Trophoblast cell (in vitro differentiated cells and primary cell): ENCODE measurements around the gene NDC80.

Source experiments
- DNase-seq, 2 donors: peaks; one replicate each; pipeline ENCODE4 v3.0.0-alpha.2; 2016
- H2AFZ ChIP-seq: 2 replicates; pipeline ENCODE4 v1.6.1; 2013; ENCODE audit warnings: low read length, moderate library complexity, mild to moderate bottlenecking; ENCODE audit not compliant: insufficient read depth, poor library complexity
- H2AK5ac ChIP-seq: 2 replicates; pipeline ENCODE4 v1.6.1; 2013; ENCODE audit warnings: mild to moderate bottlenecking, low read length
- H2BK120ac ChIP-seq: 2 replicates; pipeline ENCODE4 v1.6.1; 2013; ENCODE audit warnings: low read length, mild to moderate bottlenecking, moderate library complexity; ENCODE audit not compliant: insufficient read depth, poor library complexity
- H2BK12ac ChIP-seq: 2 replicates; pipeline ENCODE4 v1.6.1; 2013; ENCODE audit warnings: mild to moderate bottlenecking, low read length, moderate library complexity
- H2BK5ac ChIP-seq: 2 replicates; pipeline ENCODE4 v1.6.1; 2013; ENCODE audit warnings: low read length, low read depth, moderate library complexity, mild to moderate bottlenecking; ENCODE audit not compliant: poor library complexity
- H3K14ac ChIP-seq: 2 replicates; pipeline ENCODE4 v1.6.1; 2013; ENCODE audit warnings: mild to moderate bottlenecking, low read length
- H3K18ac ChIP-seq: 2 replicates; pipeline ENCODE4 v1.6.1; 2013; ENCODE audit warnings: mild to moderate bottlenecking, low read length
- H3K23ac ChIP-seq: 2 replicates; pipeline ENCODE4 v1.6.1; 2013; ENCODE audit warnings: low read length
- H3K27ac ChIP-seq: 2 replicates; pipeline ENCODE4 v1.5.1; 2013; ENCODE audit warnings: low read depth, mild to moderate bottlenecking, inconsistent platforms, low read length, moderate library complexity
- H3K27me3 ChIP-seq: 2 replicates; pipeline ENCODE4 v1.6.1; 2013; ENCODE audit warnings: inconsistent platforms, mild to moderate bottlenecking, low read length, moderate library complexity; ENCODE audit not compliant: insufficient read depth
- H3K36me3 ChIP-seq, 2 experiments: 1 replicate in 1 of 2; 2 replicates in 1 of 2; pipeline ENCODE4 v1.6.1; 2013; ENCODE audit warnings: low read length in 2 of 2, mild to moderate bottlenecking in 2 of 2, moderate library complexity in 1 of 2; ENCODE audit not compliant: insufficient read depth in 2 of 2, control insufficient read depth in 1 of 2
- H3K4ac ChIP-seq: 2 replicates; pipeline ENCODE4 v1.6.1; 2013; ENCODE audit warnings: low read depth, mild to moderate bottlenecking, low read length, moderate library complexity
- H3K4me1 ChIP-seq, 2 experiments: 1 replicate in 1 of 2; 2 replicates in 1 of 2; pipeline ENCODE4 v1.6.1; 2013; ENCODE audit warnings: low read length in 2 of 2, mild to moderate bottlenecking in 2 of 2, moderate library complexity in 1 of 2; ENCODE audit not compliant: insufficient read depth in 2 of 2, control insufficient read depth in 1 of 2
- H3K4me2 ChIP-seq: 2 replicates; pipeline ENCODE4 v1.6.1; 2013; ENCODE audit warnings: inconsistent platforms, mild to moderate bottlenecking, low read length, moderate library complexity
- H3K4me3 ChIP-seq: 2 replicates; pipeline ENCODE4 v1.5.1; 2013; ENCODE audit warnings: mild to moderate bottlenecking, low read depth, low read length, inconsistent platforms
- H3K79me1 ChIP-seq: one replicate; pipeline ENCODE4 v1.6.1; 2013; ENCODE audit warnings: low read length
- H3K79me2 ChIP-seq: 2 replicates; pipeline ENCODE4 v1.6.1; 2013; ENCODE audit warnings: low read length, mild to moderate bottlenecking; ENCODE audit not compliant: control insufficient read depth, insufficient read depth, poor library complexity
- H3K9ac ChIP-seq: 2 replicates; pipeline ENCODE4 v1.6.1; 2013; ENCODE audit warnings: mild to moderate bottlenecking, low read length
- H3K9me3 ChIP-seq: 2 replicates; pipeline ENCODE4 v1.6.1; 2013; ENCODE audit warnings: low read depth, mild to moderate bottlenecking, control low read depth, inconsistent platforms, low read length; ENCODE audit not compliant: insufficient read depth
- H4K12ac ChIP-seq: 2 replicates; pipeline ENCODE4 v1.6.1; 2013; ENCODE audit warnings: low read depth, mild to moderate bottlenecking, low read length, moderate library complexity
- H4K8ac ChIP-seq: 2 replicates; pipeline ENCODE4 v1.6.1; 2013; ENCODE audit warnings: low read depth, mild to moderate bottlenecking, low read length, moderate library complexity
- H4K91ac ChIP-seq: one replicate; pipeline ENCODE4 v1.6.1; 2013; ENCODE audit warnings: low read depth, mild to moderate bottlenecking, low read length, moderate library complexity
- WGBS: extraction: QIAGEN DNeasy Blood & Tissue Kit; methylation state at CpG from one replicate; pipeline ENCODE4 v1.1.7; 2013; ENCODE audit warnings: missing lambda C conversion rate; ENCODE audit not compliant: insufficient read length, insufficient coverage; ENCODE audit errors: extremely low coverage; 5-methylcytosine and 5-hydroxymethylcytosine counted together

The NDC80 gene

DNA sequence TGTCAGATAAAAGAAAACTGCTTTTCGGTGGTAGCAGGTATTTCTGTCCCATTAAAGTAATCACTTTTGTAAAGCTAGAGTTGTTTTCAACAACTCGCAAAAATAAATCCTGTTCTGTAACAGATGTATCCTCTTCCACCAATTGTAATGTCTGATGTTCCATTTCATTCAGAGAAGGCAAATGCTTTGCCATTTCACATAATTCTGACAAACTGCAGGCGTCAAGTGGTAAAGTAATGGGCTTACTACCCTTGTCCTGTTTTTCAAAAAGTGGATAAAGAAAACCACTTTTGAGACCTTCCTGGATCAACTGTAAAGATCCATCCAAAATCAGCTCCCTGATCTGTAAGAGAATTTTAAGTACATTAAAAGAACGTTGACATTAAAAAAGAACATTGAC lies 16.7 kb upstream of the NDC80 start:
- Histone ChIP-seq H3K27me3 (no peaks in the 10 kb centered on the region), H3K4me1 (no peaks in the 10 kb centered on the region), H3K4ac (no peak overlapping the region), H3K23ac (no peak overlapping the region), H2AK5ac (no peak overlapping the region), H3K9me3 (no peaks in the 10 kb centered on the region), H2BK12ac (no peak overlapping the region), H3K27ac (no peak overlapping the region), H3K36me3 (peaks cover 0 to 2% of the 10 kb centered on the region in 2 experiments), H3K9ac (no peak overlapping the region), H3K18ac (no peak overlapping the region), H2AFZ (no peak overlapping the region), H4K12ac (no peak overlapping the region), H3K79me1 (no peaks in the 10 kb centered on the region), H4K91ac (no peak overlapping the region), H3K4me3 (no peak overlapping the region), H2BK5ac (no peak overlapping the region), H3K79me2 (no peaks in the 10 kb centered on the region), H2BK120ac (no peak overlapping the region), H4K8ac (no peak overlapping the region), H3K14ac (no peak overlapping the region), H3K4me2 (no peak overlapping the region)
- no CpG with 5 or more reads among the region's 4 CpGs for WGBS
- DNase-seq = no peak

- no peak for DNase-seq
- no peak overlapping the region for H3K4me3 ChIP-seq
- H4K91ac ChIP-seq = no peak overlapping the region
- no peaks in the 10 kb centered on the region for H3K79me1 ChIP-seq
- H3K9ac ChIP-seq = no peak overlapping the region
- no peaks in the 10 kb centered on the region for H3K79me2 ChIP-seq
- H3K14ac ChIP-seq = no peak overlapping the region
- no peak overlapping the region for H2AFZ ChIP-seq
- peaks cover 0 to 2% of the 10 kb centered on the region in 2 experiments for H3K36me3 ChIP-seq
- H2BK5ac ChIP-seq = no peak overlapping the region
- no peak overlapping the region for H4K12ac ChIP-seq
- H2BK12ac ChIP-seq = no peak overlapping the region
- no peak overlapping the region for H3K4me2 ChIP-seq
- H3K27me3 ChIP-seq = no peaks in the 10 kb centered on the region
- H2AK5ac ChIP-seq = no peak overlapping the region
- no peak overlapping the region for H3K27ac ChIP-seq
- no peak overlapping the region for H4K8ac ChIP-seq
- WGBS = no CpG with 5 or more reads among the region's 4 CpGs
- no peak overlapping the region for H3K23ac ChIP-seq
- H2BK120ac ChIP-seq = no peak overlapping the region
- no peaks in the 10 kb centered on the region for H3K9me3 ChIP-seq
- H3K4me1 ChIP-seq = no peaks in the 10 kb centered on the region
- H3K4ac ChIP-seq = no peak overlapping the region
- H3K18ac ChIP-seq = no peak overlapping the region
Measured at GRCh38 chr18:2555895-2556294, 15.5 kb upstream of the NDC80 start.

- no peaks in the 10 kb centered on the region for H3K4me1 ChIP-seq
- H3K27me3 ChIP-seq = no peaks in the 10 kb centered on the region
- no peak overlapping the region for H3K27ac ChIP-seq
- H3K9me3 ChIP-seq = no peaks in the 10 kb centered on the region
- H3K4me3 ChIP-seq = no peak overlapping the region
- H3K36me3 ChIP-seq = peaks cover 3 to 4% of the 10 kb centered on the region in 2 experiments
- no peak overlapping the region for H3K14ac ChIP-seq
- H3K79me2 ChIP-seq = no peaks in the 10 kb centered on the region
- no peak overlapping the region for H3K23ac ChIP-seq
- H4K12ac ChIP-seq = no peak overlapping the region
- H3K4me2 ChIP-seq = no peak overlapping the region
- H4K91ac ChIP-seq = no peak overlapping the region
- no peak overlapping the region for H2BK120ac ChIP-seq
- DNase-seq = no peak
- no CpG with 5 or more reads among the region's 1 CpG for WGBS
- H2BK5ac ChIP-seq = no peak overlapping the region
- H4K8ac ChIP-seq = no peak overlapping the region
- H3K79me1 ChIP-seq = no peaks in the 10 kb centered on the region
- no peak overlapping the region for H3K9ac ChIP-seq
- no peak overlapping the region for H3K18ac ChIP-seq
- H3K4ac ChIP-seq = no peak overlapping the region
- no peak overlapping the region for H2AFZ ChIP-seq
- H2BK12ac ChIP-seq = no peak overlapping the region
- H2AK5ac ChIP-seq = no peak overlapping the region
Measured at GRCh38 chr18:2557536-2557935, 13.8 kb upstream of the NDC80 start.

- Histone ChIP-seq H3K14ac (no peak overlapping the region), H2BK5ac (no peak overlapping the region), H2BK120ac (no peak overlapping the region), H3K18ac (no peak overlapping the region), H3K27ac (no peak overlapping the region), H3K4me3 (no peak overlapping the region), H3K27me3 (no peaks in the 10 kb centered on the region), H4K12ac (no peak overlapping the region), H3K36me3 (peaks cover 3 to 4% of the 10 kb centered on the region in 2 experiments), H3K4ac (no peak overlapping the region), H3K9ac (no peak overlapping the region), H3K79me1 (no peaks in the 10 kb centered on the region), H3K4me2 (no peak overlapping the region), H2AK5ac (no peak overlapping the region), H2AFZ (no peak overlapping the region), H3K79me2 (no peaks in the 10 kb centered on the region), H3K4me1 (no peaks in the 10 kb centered on the region), H3K23ac (no peak overlapping the region), H3K9me3 (no peaks in the 10 kb centered on the region), H2BK12ac (no peak overlapping the region), H4K91ac (no peak overlapping the region), H4K8ac (no peak overlapping the region)
- no peak for DNase-seq
- no CpG with 5 or more reads among the region's 1 CpG for WGBS
Measured at GRCh38 chr18:2559249-2559648, 12.1 kb upstream of the NDC80 start.
